ENCODE measurements around the gene CCDC195.
A peak's percentile ranks its signal among the peaks of the same experiment; 100 is the strongest.

Gene CCDC195

GRCh38 chr2:224688997-224689396 lies 27.2 kb downstream of the CCDC195 start:
- DNase-seq (ENCODE audit: low read depth): no peak
- H3K4me3 ChIP-seq (ENCODE audit: low read depth, low read length): no peak overlapping the region
- TF ChIP-seq POLR2A (IDR thresholded peaks at IDR 0.05; ENCODE audit: extremely low read depth, insufficient read length): no peak
- TF ChIP-seq MYC (IDR thresholded peaks at IDR 0.05; ENCODE audit: low read depth, low read length): no peak
- TF ChIP-seq, protein P1, sequence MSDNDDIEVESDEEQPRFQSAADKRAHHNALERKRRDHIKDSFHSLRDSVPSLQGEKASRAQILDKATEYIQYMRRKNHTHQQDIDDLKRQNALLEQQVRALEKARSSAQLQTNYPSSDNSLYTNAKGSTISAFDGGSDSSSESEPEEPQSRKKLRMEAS (IDR thresholded peaks at IDR 0.05; ENCODE audit: low read depth, low read length): no peak
- no peak for TF ChIP-seq CTCF (IDR thresholded peaks at IDR 0.05; ENCODE audit: low read depth, low read length)

- no peak overlapping the region for H3K4me3 ChIP-seq (ENCODE audit: low read depth, low read length)
- DNase-seq (ENCODE audit: low read depth): no peak
- no peak for TF ChIP-seq POLR2A (IDR thresholded peaks at IDR 0.05; ENCODE audit: extremely low read depth, insufficient read length)
Measured at GRCh38 chr2:224687156-224687555, 29.0 kb downstream of the CCDC195 start.

DNA sequence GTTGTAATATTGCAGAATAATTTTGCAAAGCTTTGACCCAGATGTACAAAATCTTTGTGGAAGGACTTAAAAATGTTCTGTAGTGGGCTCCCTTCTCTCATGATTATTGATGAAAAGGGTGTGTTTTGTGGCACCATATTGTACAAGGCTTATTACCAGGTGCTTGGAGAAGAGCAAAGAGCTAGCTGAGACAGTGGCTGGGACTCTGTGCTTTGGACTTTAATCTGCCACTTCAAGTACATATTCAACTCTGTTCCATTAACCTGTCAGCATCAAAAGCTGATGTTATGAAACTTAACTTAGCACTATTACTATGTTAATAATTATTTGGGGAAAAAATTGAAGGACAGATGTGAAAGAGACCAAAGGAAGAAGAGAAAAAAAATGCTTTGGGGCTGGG lies 31.0 kb downstream of the CCDC195 start:
- TF ChIP-seq, protein P1 (IDR thresholded peaks at IDR 0.05; ENCODE audit: low read depth, low read length): no peak
- TF ChIP-seq POLR2A (IDR thresholded peaks at IDR 0.05; ENCODE audit: extremely low read depth, insufficient read length) (no peak), CTCF (IDR thresholded peaks at IDR 0.05; ENCODE audit: low read depth, low read length) (no peak), MYC (IDR thresholded peaks at IDR 0.05; ENCODE audit: low read depth, low read length) (no peak)
- no peak overlapping the region for H3K4me3 ChIP-seq (ENCODE audit: low read depth, low read length)
- no peak for DNase-seq (ENCODE audit: low read depth)

DNA sequence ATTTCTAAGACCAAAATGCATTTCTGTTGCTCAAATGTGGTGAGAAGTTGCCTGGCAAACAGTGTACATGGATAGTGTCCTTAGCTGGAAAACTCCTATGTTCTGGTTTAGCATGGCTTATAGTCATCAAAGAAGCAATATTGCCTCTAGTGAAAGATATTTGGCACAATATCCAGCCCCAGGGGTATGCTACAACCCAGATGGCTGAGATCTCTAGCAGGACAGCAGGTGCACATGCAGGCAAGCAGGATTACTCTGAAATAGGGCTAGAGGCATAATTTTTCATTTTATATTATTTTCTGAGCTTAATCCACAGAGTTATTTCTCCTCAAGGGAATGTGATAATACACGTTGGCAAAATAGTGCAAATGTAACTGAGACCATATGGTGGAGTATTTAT lies 34.0 kb downstream of the CCDC195 start:
- DNase-seq (ENCODE audit: low read depth): no peak
- no peak overlapping the region for H3K4me3 ChIP-seq (ENCODE audit: low read depth, low read length)
- TF ChIP-seq CTCF (IDR thresholded peaks at IDR 0.05; ENCODE audit: low read depth, low read length) (no peak), MYC (IDR thresholded peaks at IDR 0.05; ENCODE audit: low read depth, low read length) (no peak), POLR2A (IDR thresholded peaks at IDR 0.05; ENCODE audit: extremely low read depth, insufficient read length) (no peak)
- TF ChIP-seq, protein P1 (IDR thresholded peaks at IDR 0.05; ENCODE audit: low read depth, low read length): no peak

DNA sequence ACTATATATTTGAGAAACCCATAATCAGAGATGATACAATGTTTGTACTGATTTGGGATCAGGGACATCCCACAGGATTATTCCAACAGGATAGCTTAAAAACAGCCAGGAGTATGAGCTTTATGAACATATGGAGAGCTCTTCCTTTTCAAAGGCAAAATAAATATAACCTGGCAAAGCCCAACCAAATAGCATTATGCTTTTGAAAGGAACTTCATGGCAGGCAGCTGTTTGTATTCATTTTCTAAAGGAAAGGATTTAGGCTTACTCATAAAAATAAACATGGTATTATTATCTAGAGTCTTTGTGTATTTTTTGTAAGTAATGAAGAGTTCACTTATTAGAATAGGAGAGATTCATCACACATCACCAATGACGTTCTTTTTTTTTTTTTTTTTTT lies 44.4 kb downstream of the CCDC195 start:
- no peak for DNase-seq (ENCODE audit: low read depth)
- TF ChIP-seq, protein P1 (IDR thresholded peaks at IDR 0.05; ENCODE audit: low read depth, low read length): no peak
- no peak for TF ChIP-seq MYC (IDR thresholded peaks at IDR 0.05; ENCODE audit: low read depth, low read length)
- TF ChIP-seq POLR2A (IDR thresholded peaks at IDR 0.05; ENCODE audit: extremely low read depth, insufficient read length): no peak
- no peak for TF ChIP-seq CTCF (IDR thresholded peaks at IDR 0.05; ENCODE audit: low read depth, low read length)
- no peak overlapping the region for H3K4me3 ChIP-seq (ENCODE audit: low read depth, low read length)

DNA sequence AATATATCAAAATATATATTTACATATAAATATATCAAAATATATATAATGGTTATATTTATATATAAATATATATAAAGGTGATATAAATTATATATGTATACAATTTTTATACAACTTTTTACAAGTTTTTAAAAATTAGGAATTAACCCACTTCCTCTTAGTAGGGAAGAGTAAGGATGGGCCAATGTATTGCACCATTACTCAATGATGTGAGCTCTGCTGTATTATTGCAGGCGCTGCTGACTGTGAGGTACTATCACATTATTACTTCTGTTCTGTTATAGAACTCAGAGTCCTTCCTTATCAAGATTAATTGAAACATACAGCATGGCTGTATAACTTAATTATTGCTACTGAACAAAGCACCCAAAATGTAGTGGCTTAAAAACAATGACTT lies 46.0 kb downstream of the CCDC195 start:
- no peak overlapping the region for H3K4me3 ChIP-seq (ENCODE audit: low read depth, low read length)
- TF ChIP-seq, protein P1 (IDR thresholded peaks at IDR 0.05; ENCODE audit: low read depth, low read length): no peak
- no peak for TF ChIP-seq CTCF (IDR thresholded peaks at IDR 0.05; ENCODE audit: low read depth, low read length)
- peak; percentile 22 for DNase-seq (ENCODE audit: low read depth)

Measured in NB4 (cell line).